Stimulated activated CD4-positive, alpha-beta T cell treated with anti-CD3 and anti-CD28 coated beads, Interleukin-4, amount 100 ng/mL, for 4 hours (primary cell): ENCODE results near the gene WASHC3.

ENCODE experiments used
- DNase-seq, 2 experiments: peaks; one replicate each; pipeline ENCODE4 v3.0.0-alpha.2; 2020

Gene WASHC3

DNA sequence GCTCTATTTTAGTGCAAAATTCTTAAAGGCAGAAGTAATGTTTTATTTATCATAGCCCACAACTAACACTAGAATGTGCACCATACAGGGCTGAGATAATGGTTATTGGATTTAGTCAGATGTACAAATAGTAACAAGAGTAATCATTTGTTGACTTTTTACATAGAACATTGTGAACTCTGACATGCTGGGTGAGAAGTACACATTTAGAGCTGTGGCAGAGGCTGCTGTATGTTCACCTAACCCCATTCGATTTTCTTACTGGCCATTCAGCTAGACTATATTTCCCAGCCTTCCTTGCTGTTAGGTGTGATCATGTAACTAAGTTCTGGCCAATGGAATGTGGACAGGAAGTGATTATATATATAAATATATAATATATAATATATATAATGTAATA, 95.3 kb downstream of the WASHC3 start:
- DNase-seq: no peak

DNA sequence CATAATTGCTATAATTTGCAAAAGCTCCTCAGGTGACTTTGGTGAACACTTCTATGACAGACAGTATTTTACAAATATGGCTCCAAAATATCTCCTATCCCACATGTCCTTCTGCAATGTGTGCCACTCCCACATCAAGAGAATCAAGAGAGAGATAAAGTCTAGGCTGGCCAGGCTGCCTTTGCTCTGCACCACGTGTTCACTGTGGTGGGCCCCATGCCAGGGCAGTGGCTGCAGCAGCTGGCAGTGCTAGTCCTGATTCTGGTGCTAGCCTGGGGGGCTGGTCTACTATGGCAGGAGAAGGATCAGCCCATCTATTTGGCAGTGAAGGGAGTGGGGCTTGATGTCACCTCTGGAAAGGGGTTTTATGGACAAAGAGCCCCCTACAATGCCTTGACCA, 98.1 kb downstream of the WASHC3 start:
- no peak for DNase-seq
